G401 (cell line): ENCODE data around the gene GAD2. TPM values are rescaled to one million over a fixed set of nuclear protein-coding genes. Genes with fewer than 3 reads are reported as not detected.
A peak's percentile ranks its signal among the peaks of the same experiment; 100 is the strongest.

Source experiments
- DNase-seq: peaks from one replicate; pipeline ENCODE4 v3.0.0-alpha.2; 2015; ENCODE audit warnings: low spot score
- in situ Hi-C: cut with HindIII; loops from 2 replicates; pipeline ENCODE4 v1.10.0; 2016; ENCODE audit warnings: low sequenced_read_pairs, mixed read lengths
- total RNA-seq: library from RNA; depleted of rRNA; stranded (reverse); fragments of >200 nt; shearing (Covaris generic); gene quantifications from 2 replicates; pipeline ENCODE4 v1.2.3, GENCODE V29; 2014

GAD2 gene
- total RNA-seq, 1 experiment from 2014 or later = not detected

GRCh38 chr10:26219676-26220075, 3.1 kb downstream of the GAD2 start:
- in situ Hi-C loops = no loop called here
- no peak for DNase-seq

GRCh38 chr10:26220901-26221300, 4.3 kb downstream of the GAD2 start:
- in situ Hi-C loops = no loop called here
- DNase-seq = no peak

GRCh38 chr10:26221541-26221940, 5.0 kb downstream of the GAD2 start:
- no peak for DNase-seq
- in situ Hi-C loops = no loop called here

GRCh38 chr10:26222563-26222962, 6.0 kb downstream of the GAD2 start:
- no peak for DNase-seq
- in situ Hi-C loops = no loop called here

GRCh38 chr10:26225322-26225721, 8.7 kb downstream of the GAD2 start:
- no peak for DNase-seq
- in situ Hi-C loops = no loop called here

- no peak for DNase-seq
- in situ Hi-C loops = no loop called here
These were observed 11.2 kb downstream of the GAD2 start for GRCh38 chr10:26227786-26228185.

DNA sequence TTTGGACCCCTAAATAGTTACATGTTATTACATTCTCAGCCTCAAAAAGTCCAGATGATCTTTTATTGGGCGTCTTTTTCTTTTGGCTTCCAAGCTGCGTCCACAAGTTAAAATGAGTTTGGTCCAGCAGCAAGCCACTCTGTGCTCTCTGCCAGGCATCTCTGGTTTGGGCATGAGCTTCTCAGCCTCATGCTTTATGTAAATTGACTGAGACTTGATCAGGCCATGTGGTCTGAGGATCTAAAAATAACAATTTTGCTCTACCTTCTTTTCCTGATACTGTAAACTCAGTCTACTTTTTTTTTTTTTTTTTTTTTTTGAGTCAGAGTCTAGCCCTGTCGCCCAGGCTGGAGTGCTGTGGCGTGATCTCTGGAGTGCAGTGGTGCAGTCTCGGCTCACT, 15.6 kb downstream of the GAD2 start:
- no peak for DNase-seq
- in situ Hi-C loops = no loop called here

- no peak for DNase-seq
- in situ Hi-C loops = no loop called here
These were observed 19.2 kb downstream of the GAD2 start for GRCh38 chr10:26235761-26236160.

DNA sequence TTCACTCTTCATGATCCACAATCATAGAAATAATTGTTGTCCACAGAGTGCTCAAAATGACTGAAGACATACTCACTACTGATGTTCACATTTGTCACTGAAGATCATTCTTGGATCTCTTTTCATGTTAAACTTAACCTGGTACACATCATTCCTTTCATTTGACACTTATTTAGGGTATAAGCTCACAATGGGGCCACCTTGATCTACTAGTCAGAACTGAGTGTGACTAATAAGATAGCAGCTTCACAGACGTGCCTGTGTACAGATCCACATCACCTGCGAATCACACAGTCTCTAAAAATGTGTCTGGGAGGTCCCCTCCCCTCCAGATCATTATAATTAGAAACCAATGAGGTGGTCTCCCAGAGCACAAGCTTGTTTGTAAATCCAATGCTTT, 21.8 kb downstream of the GAD2 start:
- DNase-seq = no peak
- in situ Hi-C loops = no loop called here

- in situ Hi-C loops = no loop called here
- no peak for DNase-seq
These were observed 26.3 kb downstream of the GAD2 start for GRCh38 chr10:26242706-26243350.

- DNase-seq = no peak
- in situ Hi-C loops = no loop called here
These were observed 26.8 kb downstream of the GAD2 start for GRCh38 chr10:26243351-26243720.

GRCh38 chr10:26249681-26250080, 33.1 kb downstream of the GAD2 start:
- no peak for DNase-seq
- in situ Hi-C loops = no loop called here

DNA sequence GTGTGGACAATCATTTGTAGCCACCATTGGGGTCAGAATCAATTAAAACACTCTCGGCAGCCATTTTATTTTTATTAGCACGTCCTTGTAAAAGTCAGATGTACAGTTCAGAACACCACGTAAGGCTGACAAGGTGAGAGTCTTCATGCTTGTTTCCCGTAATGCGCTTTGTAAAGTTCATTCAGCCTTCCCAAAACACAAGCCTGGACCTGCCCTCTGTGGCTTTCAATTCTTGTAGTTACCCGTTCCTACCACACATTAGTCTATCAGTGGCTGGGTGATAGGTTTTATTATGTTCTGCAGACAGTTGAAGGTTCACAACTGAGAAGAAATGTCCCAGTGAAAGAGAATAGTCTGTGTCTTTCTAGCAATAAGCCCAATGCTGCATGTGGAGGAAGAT, 35.4 kb downstream of the GAD2 start:
- no peak for DNase-seq
- in situ Hi-C loops = no loop called here

DNA sequence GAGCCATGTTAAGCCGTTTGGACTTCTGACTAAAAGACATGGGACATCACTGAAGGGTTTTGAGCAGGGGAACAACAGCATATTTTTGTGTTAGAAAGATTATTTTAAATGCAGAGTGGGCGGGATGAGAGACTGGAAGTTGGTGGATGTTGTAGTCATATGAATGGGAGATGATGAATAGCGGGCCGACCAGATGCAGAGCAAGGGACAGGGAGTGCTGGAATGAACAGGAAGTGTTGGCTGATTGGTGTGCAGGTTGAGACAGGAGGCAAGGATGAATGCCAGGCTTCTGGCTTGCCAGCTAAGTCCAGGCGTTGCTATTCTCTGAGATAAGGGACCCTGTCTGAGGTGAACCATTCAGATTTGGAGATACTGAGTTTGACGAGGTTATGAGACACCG, 38.0 kb downstream of the GAD2 start:
- DNase-seq = no peak
- in situ Hi-C loops = no loop called here

DNA sequence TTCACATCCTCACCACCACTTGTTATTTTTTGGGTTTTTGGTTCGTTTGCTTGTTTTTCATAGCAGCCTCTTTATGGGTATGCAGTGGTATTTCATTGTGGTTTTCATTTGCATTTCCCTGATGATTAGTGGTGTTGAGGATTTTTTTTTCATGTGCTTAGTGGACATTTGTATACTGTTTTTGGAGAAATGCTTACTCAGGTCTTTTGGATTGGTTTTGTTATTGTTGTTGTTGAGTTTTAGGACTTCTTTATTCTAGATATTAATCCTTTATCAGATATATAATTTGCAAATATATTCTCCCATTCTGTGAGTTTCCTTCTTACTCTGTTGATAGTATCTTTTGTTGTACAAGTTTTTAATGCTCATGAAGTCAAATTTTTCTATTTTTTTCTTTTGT, 42.8 kb downstream of the GAD2 start:
- in situ Hi-C loops = no loop called here
- DNase-seq = no peak

DNA sequence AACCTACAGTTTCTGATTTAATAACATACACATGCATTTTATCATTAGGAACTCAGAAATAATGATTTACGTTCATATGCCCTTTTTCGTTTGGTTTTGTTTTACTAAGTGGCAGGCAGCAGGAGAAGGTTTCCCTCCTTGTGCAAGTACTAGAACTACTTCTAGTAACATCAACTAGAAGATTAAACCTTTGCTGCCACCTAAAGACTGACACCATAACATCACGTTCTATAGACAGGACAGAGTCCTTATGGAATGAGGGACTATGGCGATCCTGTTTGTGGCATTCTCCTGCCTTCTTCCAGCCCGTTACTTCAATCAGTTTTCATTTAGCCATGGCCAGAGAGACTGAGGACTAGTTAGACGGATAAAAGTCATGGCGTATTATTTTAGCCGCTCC, 53.2 kb downstream of the GAD2 start:
- in situ Hi-C loops = no loop called here
- DNase-seq = peak; percentile 13

DNA sequence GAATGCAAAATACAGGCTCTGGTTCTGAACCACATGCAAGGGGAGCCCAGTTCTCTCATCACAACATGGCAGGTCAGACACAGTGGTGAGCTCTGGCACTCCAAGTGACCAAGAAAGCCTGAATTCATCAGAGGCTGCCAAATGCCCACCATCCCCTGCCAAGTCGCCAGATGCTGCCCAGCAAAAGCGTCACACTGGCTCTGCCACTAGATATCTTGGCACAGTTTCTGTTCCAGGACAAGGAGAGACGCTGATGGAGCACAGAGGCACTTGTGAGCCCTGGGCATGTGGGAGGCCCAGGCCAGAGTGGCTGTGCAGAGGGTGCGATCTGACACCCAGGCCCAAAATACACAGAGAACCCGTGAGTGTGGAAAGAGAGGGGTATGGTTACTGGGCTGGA, 57.8 kb downstream of the GAD2 start:
- peak; percentile 86 for DNase-seq
- in situ Hi-C loops = no loop called here

GRCh38 chr10:26278295-26278694, 61.7 kb downstream of the GAD2 start:
- DNase-seq = no peak
- in situ Hi-C loops = no loop called here

DNA sequence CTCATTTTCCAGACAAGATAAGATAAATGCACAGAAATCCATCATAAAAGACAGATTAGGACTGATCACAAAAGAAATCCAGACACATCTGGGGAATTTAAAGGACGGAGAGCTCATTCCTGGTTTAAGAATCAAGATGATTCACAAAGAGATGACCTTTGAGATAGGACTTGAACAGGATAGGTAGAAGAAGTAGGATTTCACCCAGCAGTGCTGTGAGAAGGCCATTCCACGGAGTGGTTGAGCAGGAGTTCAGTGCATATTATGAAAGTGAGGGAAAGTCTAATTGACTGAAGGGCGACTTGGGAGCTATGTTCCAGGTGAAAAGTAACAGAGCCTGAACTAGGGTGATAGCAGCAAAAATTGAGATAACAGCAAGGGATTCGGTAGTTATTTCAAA, 73.7 kb downstream of the GAD2 start:
- in situ Hi-C loops = no loop called here

GRCh38 chr10:26291721-26292480, 75.3 kb downstream of the GAD2 start:
- in situ Hi-C loops = no loop called here
- DNase-seq = no peak

More for the DNA sequence above, 73.7 kb downstream of the GAD2 start:
- no peak for DNase-seq

DNA sequence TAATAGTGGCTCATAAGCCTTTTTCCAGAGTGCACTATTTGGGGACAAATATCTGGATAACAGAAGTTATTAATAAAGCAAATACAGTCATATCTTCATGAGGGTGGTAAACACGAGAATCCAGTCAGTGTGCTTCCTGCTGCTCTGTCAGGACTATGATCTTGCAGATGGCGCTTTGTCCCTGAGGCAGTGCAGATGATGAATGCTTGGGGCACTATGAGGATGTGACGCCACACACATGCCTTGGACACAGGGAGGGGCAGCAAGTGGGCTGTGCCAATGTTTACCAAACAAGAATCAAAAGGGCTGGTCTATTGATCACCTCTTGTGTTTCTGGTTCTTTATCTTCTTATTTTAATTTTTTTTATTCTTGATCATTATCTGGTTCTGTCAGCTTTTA, 79.8 kb downstream of the GAD2 start:
- in situ Hi-C loops = no loop called here
- DNase-seq = no peak
